Spleen (tissue), 7 donors: ENCODE results near the gene LCMT2.

Experiments used
- CTCF ChIP-seq, 11 experiments: fragments of 200-600 bp in 7 of 11; fragments of 450-650 bp in 4 of 11; sonication (generic) in 4 of 11; IDR thresholded peaks in 8 of 11; conservative IDR thresholded peaks in 3 of 11; 1 replicate in 7 of 11; 2 replicates in 4 of 11; pipeline versions ENCODE4 v1.4.0 to v1.8.0; 2016 to 2021; ENCODE audit warnings: antibody characterized with exemption in 11 of 11, inconsistent platforms in 4 of 11, mild to moderate bottlenecking in 1 of 11
- POLR2A ChIP-seq, 3 donors: fragments of 450-650 bp; IDR thresholded peaks; one replicate each; pipeline ENCODE4 v1.5.1; 2017; ENCODE audit warnings: antibody characterized with exemption in 3 of 3, mild to moderate bottlenecking in 1 of 3
- donor health status: DM: no; HTN: no; CAD: no; lungs with moderate emphysema.
- donor health status: DM: no; HTN: no; CAD: no.
- donor health status: DM: no; HTN: no; CAD: no.

GRCh38 chr15:43312378-43312777 lies 18.0 kb downstream of the LCMT2 start:
- TF ChIP-seq CTCF (IDR thresholded peaks at IDR 0.05 in 8 of 11, conservative IDR thresholded peaks at IDR 0.05 in 3 of 11) = no peak
- no peak for TF ChIP-seq POLR2A (IDR thresholded peaks at IDR 0.05)
